ENCODE measurements around the gene ASB5. TPM values are rescaled to one million over a fixed set of nuclear protein-coding genes. Genes with fewer than 3 reads are reported as not detected.

The ASB5 gene
- polyA plus RNA-seq, 1 donor = 0.22 TPM

Other genes with a start within 250 kb of the ASB5 start
- 3.2 TPM for gene WDR17, start 203.4 kb downstream of the ASB5 start, polyA plus RNA-seq
- 0.09 TPM for gene SPATA4, start 73.6 kb downstream of the ASB5 start, polyA plus RNA-seq
- 60.2 TPM for gene SPCS3, start 50.7 kb upstream of the ASB5 start, polyA plus RNA-seq